ENCODE data around the gene KRT82. TPM values are rescaled to one million over a fixed set of nuclear protein-coding genes. Genes with fewer than 3 reads are reported as not detected.

KRT82 gene
- total and polyA plus RNA-seq, 4 donors: not detected

GRCh38 chr12:52383331-52383730 lies 22.8 kb downstream of the KRT82 start:
- Histone ChIP-seq H3K4me1 (ENCODE audit: control insufficient read depth in 4 of 4, insufficient read depth in 4 of 4, low read length in 3 of 4) (no peaks in the 10 kb centered on the region), H3K9ac (ENCODE audit: low read depth in 1 of 2, low read length in 2 of 2) (no peak overlapping the region), H3K27me3 (ENCODE audit: control insufficient read depth in 4 of 4, insufficient read depth in 4 of 4, low read length in 3 of 4) (peaks cover 0 to 2% (median 0%) of the 10 kb centered on the region in 4 donors), H3K4me3 (ENCODE audit: low read depth in 1 of 3, low read length in 3 of 3) (no peak overlapping the region), H3K27ac (ENCODE audit: low read depth in 1 of 2, low read length in 2 of 2) (no peak overlapping the region), H3K36me3 (ENCODE audit: control insufficient read depth in 4 of 4, insufficient read depth in 3 of 4, low read depth in 1 of 4, low read length in 3 of 4) (no peaks in the 10 kb centered on the region), H3K9me3 (ENCODE audit: control insufficient read depth in 4 of 4, low read length in 3 of 4) (no peaks in the 10 kb centered on the region)
- no peak for DNase-seq (ENCODE audit: low spot score)
- 94% methylated on average over 3 of the region's 3 CpGs for WGBS
- no peak for TF ChIP-seq RAD21 (IDR thresholded peaks at IDR 0.05)
- TF ChIP-seq JUND (IDR thresholded peaks at IDR 0.05): no peak
- TF ChIP-seq FOXA1 (IDR thresholded peaks at IDR 0.05): no peak
- no peak for TF ChIP-seq YY1 (IDR thresholded peaks at IDR 0.05)
- TF ChIP-seq RXRA (IDR thresholded peaks at IDR 0.05): no peak
- no peak for TF ChIP-seq SP1 (IDR thresholded peaks at IDR 0.05)
- TF ChIP-seq HNF4A (conservative IDR thresholded peaks at IDR 0.05): no peak
- no peak for TF ChIP-seq CTCF (IDR thresholded peaks at IDR 0.05; ENCODE audit: low read depth, low read length, missing input control)
- no peak for TF ChIP-seq ZBTB33 (IDR thresholded peaks at IDR 0.05)
- TF ChIP-seq EGR1 (IDR thresholded peaks at IDR 0.05; ENCODE audit: low read depth in 2 of 2): no peak
- no peak for TF ChIP-seq REST (IDR thresholded peaks at IDR 0.05)
- TF ChIP-seq MAX (IDR thresholded peaks at IDR 0.05): no peak

GRCh38 chr12:52382854-52383253 lies 23.3 kb downstream of the KRT82 start:
- Histone ChIP-seq H3K27ac (ENCODE audit: low read depth in 1 of 2, low read length in 2 of 2) (no peak overlapping the region), H3K4me1 (ENCODE audit: control insufficient read depth in 4 of 4, insufficient read depth in 4 of 4, low read length in 3 of 4) (no peaks in the 10 kb centered on the region), H3K36me3 (ENCODE audit: control insufficient read depth in 4 of 4, insufficient read depth in 3 of 4, low read depth in 1 of 4, low read length in 3 of 4) (no peaks in the 10 kb centered on the region), H3K9ac (ENCODE audit: low read depth in 1 of 2, low read length in 2 of 2) (no peak overlapping the region), H3K9me3 (ENCODE audit: control insufficient read depth in 4 of 4, low read length in 3 of 4) (no peaks in the 10 kb centered on the region), H3K27me3 (ENCODE audit: control insufficient read depth in 4 of 4, insufficient read depth in 4 of 4, low read length in 3 of 4) (no peaks in the 10 kb centered on the region), H3K4me3 (ENCODE audit: low read depth in 1 of 3, low read length in 3 of 3) (no peak overlapping the region)
- TF ChIP-seq RAD21 (IDR thresholded peaks at IDR 0.05) (no peak), CTCF (IDR thresholded peaks at IDR 0.05; ENCODE audit: low read depth, low read length, missing input control) (no peak), RXRA (IDR thresholded peaks at IDR 0.05) (no peak), GABPA (IDR thresholded peaks at IDR 0.05 in 1 of 2, conservative IDR thresholded peaks at IDR 0.05 in 1 of 2) (no peak), SP1 (IDR thresholded peaks at IDR 0.05) (no peak), HNF4G (IDR thresholded peaks at IDR 0.05) (no peak), YY1 (IDR thresholded peaks at IDR 0.05) (no peak)
- no peak for DNase-seq (ENCODE audit: low spot score)
- 84% methylated on average over 2 of the region's 2 CpGs for WGBS

Measured in liver (tissue), 9 donors.